Thoracic aorta (tissue), 2 donors: ENCODE results near the gene SREBF1. TPM values are rescaled to one million over a fixed set of nuclear protein-coding genes. Genes with fewer than 3 reads are reported as not detected.

Experiments
- ATAC-seq: fragments of 150-250 bp; one replicate; pipeline ENCODE4 v1.8.0; 2017; ENCODE audit warnings: low read depth; ENCODE audit not compliant: insufficient number of reproducible peaks, low FRiP score
- DNase-seq: peaks from one replicate; pipeline ENCODE4 v3.0.0-alpha.2; 2020; ENCODE audit warnings: low spot score
- H3K27ac ChIP-seq, 2 donors: fragments of 200-600 bp; sonication (generic); 1 replicate in 1 of 2; 2 replicates in 1 of 2; pipeline ENCODE4 v1.5.1; 2016; ENCODE audit warnings: mild to moderate bottlenecking in 2 of 2, moderate library complexity in 2 of 2
- H3K27me3 ChIP-seq: fragments of 200-600 bp; sonication (generic); replicated peaks from 2 replicates; pipeline ENCODE4 v1.6.0; 2016; ENCODE audit warnings: mild to moderate bottlenecking; ENCODE audit not compliant: insufficient read depth
- H3K36me3 ChIP-seq: fragments of 200-600 bp; sonication (generic); one replicate; pipeline ENCODE4 v1.5.1; 2016
- H3K4me1 ChIP-seq, 2 donors: fragments of 200-600 bp; sonication (generic); 1 replicate in 1 of 2; 2 replicates in 1 of 2; pipeline versions ENCODE4 v1.5.1 to v1.6.0; 2016; ENCODE audit warnings: low read depth in 2 of 2, mild to moderate bottlenecking in 1 of 2; ENCODE audit not compliant: control insufficient read depth in 1 of 2
- H3K4me3 ChIP-seq: fragments of 200-600 bp; sonication (generic); 2 replicates; pipeline ENCODE4 v1.5.1; 2016; ENCODE audit warnings: mild to moderate bottlenecking
- H3K9me3 ChIP-seq: fragments of 200-600 bp; sonication (generic); 2 replicates; pipeline ENCODE4 v1.5.1; 2016
- CTCF ChIP-seq: fragments of 200-600 bp; sonication (generic); IDR thresholded peaks from one replicate; pipeline ENCODE4 v1.5.1; 2019; ENCODE audit warnings: antibody characterized with exemption
- total RNA-seq, 2 donors: library from RNA; depleted of rRNA; stranded (reverse); fragments of >200 nt; gene quantifications; one replicate each; pipeline versions ENCODE4 v1.1.0 to v1.2.3, GENCODE V29; 2016

Gene SREBF1
- total RNA-seq, 2 donors from 2014 or later: 56.2 to 64.2 TPM

DNA sequence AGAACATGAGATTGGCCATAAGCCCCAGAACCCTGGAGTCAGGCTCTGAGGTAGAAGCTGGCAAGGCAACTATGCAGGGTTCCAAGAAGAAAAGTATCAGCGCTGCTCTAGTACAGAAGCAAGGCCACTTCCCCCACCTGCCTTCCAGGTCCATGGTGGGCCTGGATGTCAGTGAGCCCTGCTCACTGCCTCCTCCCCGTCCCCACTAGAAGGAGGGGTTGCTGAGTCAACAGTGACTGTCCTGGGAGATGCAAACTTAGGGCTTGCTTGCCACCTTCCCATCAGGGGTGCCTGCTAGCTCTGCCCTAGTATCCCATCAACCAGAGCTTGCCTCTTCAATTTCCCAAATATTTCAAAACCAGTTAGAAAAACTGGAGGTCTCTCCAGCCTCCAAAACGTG, 29.6 kb upstream of the SREBF1 start:
- Histone ChIP-seq H3K27me3 (no peaks in the 10 kb centered on the region), H3K9me3 (no peaks in the 10 kb centered on the region), H3K4me3 (no peak overlapping the region), H3K4me1 (no peaks in the 10 kb centered on the region), H3K27ac (no peak overlapping the region), H3K36me3 (peaks cover 26% of the 10 kb centered on the region)
- DNase-seq (no peak), ATAC-seq (no peak)
- TF ChIP-seq CTCF: no peak

GRCh38 chr17:17865035-17865434, 28.2 kb upstream of the SREBF1 start:
- TF ChIP-seq CTCF: no peak
- peaks cover 26% of the 10 kb centered on the region for H3K36me3 ChIP-seq
- H3K4me3 ChIP-seq: no peak overlapping the region
- ATAC-seq (no peak), DNase-seq (no peak)
- peaks cover 0 to 1% of the 10 kb centered on the region in 2 donors for H3K4me1 ChIP-seq
- no peaks in the 10 kb centered on the region for H3K27me3 ChIP-seq
- H3K9me3 ChIP-seq: no peaks in the 10 kb centered on the region
- H3K27ac ChIP-seq: no peak overlapping the region

GRCh38 chr17:17860766-17861107, 24.0 kb upstream of the SREBF1 start:
- Histone ChIP-seq H3K4me3 (no peak overlapping the region), H3K27me3 (no peaks in the 10 kb centered on the region), H3K36me3 (peaks cover 3% of the 10 kb centered on the region), H3K9me3 (no peaks in the 10 kb centered on the region), H3K4me1 (peaks cover 6 to 17% of the 10 kb centered on the region in 2 donors), H3K27ac (no peak overlapping the region)
- TF ChIP-seq CTCF: no peak
- DNase-seq (no peak), ATAC-seq (no peak)

GRCh38 chr17:17859909-17860765, 23.4 kb upstream of the SREBF1 start:
- Histone ChIP-seq H3K4me1 (peaks cover 12 to 23% of the 10 kb centered on the region in 2 donors), H3K27ac (no peak overlapping the region), H3K4me3 (no peak overlapping the region), H3K27me3 (no peaks in the 10 kb centered on the region), H3K36me3 (peaks cover 3% of the 10 kb centered on the region), H3K9me3 (no peaks in the 10 kb centered on the region)
- DNase-seq (no peak), ATAC-seq (peak; percentile 69)
- TF ChIP-seq CTCF: peak; percentile 95

GRCh38 chr17:17857496-17857895, 20.7 kb upstream of the SREBF1 start:
- no peak for DNase-seq
- ATAC-seq: no peak
- Histone ChIP-seq H3K27me3 (no peaks in the 10 kb centered on the region), H3K9me3 (no peaks in the 10 kb centered on the region), H3K27ac (no peak overlapping the region), H3K4me3 (no peak overlapping the region), H3K36me3 (peaks cover 3% of the 10 kb centered on the region), H3K4me1 (peaks cover 17 to 31% of the 10 kb centered on the region in 2 donors)
- no peak for TF ChIP-seq CTCF
